ENCODE data around the gene CELSR1.

GRCh38 chr22:46366801-46367706 lies 170.4 kb downstream of the CELSR1 start:
- TF ChIP-seq CTCF (IDR thresholded peaks at IDR 0.05; ENCODE audit: low read depth, low read length, poor library complexity, severe bottlenecking) (no peak), EZH2phosphoT487 (IDR thresholded peaks at IDR 0.05; ENCODE audit: borderline replicate concordance, low read length) (no peak)

Data from DOHH2 (cell line).